ENCODE data around the gene G6PC3.

The G6PC3 gene

DNA sequence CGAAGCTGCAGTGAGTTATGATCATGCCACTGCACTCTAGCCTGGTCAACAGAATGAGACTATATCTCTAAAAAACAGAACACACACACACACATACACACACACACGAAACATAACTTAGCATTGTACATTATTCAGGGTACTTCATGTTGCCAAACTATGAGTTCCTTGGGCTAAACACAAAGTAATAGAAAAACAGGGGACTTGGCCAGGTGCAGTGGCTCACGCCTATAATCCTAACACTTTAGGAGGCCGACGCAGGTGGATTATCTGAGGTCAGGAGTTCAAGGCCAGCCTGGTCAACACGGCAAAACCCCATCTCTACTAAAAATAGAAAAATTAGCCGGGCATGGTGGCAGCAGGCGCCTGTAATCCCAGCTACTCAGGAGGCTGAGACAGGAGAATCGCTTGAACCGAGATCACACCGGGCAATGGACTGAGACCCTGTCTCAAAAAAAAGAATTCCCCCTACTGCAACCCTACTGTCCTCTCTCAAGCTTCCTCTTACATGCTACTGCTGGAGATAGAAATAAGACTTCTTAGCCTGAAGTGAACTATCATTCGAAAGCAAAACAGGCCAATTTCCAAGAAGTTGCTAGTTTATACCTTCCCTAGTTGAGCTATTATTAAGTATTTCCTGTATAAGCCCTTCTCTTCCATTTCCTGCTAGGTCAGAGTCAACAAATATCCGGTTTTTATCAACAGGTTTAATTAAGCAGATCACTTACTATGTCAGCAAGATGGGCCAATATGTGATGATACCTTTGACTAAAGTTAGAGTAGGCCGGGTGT is 11.2 kb upstream of the G6PC3 start:
- DNase-seq (ENCODE audit: low read depth), result no peak

DNA sequence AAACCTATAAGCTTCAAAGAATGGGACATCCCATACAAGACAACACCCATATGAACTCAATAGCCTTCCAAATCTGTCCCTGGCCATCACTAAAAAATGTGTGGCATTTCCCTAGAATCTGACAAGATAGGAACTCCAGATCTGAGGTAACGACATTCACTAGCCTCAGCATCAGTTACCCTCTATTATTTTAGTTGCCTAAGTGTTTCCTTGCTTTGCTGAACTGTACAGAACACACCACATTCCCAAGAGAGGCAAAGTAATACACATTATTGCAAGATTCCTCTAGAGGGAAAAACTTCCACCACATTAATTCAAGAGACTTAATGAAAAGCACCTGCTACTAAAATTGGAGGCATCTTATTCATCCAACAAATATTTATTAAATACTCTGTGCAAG is 9.1 kb upstream of the G6PC3 start:
- DNase-seq (ENCODE audit: low read depth), result no peak

DNA sequence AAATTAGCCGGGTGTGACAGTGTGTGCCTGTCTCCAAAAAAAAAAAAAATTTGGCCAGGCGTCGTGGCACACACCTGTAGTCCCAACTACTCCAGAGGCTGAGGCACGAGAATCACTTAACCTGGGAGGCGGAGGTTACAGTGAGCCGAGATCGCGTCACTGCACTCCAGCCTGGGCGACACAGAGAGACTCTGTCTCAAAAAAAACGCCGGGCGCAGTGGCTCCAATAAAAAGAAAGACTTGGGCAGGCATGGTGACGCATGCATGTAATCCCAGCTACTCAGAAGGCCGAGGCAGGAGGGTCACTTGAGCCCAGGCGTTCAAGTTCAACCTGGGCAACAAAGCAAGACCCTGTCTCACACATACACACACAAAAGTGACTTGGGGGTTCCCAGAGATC is 7.7 kb upstream of the G6PC3 start:
- no peak for DNase-seq (ENCODE audit: low read depth)

DNA sequence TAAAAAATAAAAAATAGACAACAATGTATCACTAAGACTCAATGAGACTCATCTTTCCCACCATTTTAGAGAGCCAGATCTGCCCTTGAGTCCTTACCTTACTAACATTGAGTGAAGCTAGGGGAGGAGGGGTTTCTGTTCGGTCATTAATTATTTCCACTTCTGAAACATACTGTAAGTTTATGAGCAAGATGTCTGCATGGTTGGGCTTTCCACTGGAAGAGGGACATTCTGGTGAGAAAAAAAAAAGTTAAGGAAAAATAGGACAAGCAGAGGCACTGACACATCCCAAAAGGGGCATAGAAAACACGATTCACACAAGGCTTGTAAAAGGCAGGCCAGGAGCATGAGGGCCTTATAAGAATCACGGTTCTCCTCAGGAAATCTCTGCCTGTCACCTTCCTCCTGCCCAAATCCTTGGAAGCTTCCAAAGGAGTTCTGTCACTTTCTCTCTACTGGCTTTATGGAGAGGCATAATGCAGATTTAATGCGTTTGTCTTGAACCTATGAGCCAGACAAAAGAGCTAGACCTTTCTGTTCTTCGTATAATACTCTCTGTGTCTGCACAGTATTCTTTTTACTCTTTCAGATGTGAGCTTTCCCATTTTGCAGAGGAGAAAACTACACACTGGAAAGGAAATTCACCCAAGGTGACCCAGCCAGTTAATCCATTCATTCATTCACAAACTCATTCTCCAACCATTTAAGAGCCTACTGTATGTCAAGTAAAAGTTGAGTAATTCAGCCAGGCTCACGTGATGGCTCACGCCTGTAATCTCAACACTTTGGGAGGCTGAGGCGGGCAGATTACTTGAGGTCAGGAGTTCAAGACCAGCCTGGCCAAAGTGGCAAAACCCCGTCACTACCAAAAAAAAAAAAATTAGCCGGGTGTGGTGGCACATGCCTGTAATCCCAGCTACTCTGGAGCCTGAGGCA is 6.6 kb upstream of the G6PC3 start:
- no peak for DNase-seq (ENCODE audit: low read depth)

DNA sequence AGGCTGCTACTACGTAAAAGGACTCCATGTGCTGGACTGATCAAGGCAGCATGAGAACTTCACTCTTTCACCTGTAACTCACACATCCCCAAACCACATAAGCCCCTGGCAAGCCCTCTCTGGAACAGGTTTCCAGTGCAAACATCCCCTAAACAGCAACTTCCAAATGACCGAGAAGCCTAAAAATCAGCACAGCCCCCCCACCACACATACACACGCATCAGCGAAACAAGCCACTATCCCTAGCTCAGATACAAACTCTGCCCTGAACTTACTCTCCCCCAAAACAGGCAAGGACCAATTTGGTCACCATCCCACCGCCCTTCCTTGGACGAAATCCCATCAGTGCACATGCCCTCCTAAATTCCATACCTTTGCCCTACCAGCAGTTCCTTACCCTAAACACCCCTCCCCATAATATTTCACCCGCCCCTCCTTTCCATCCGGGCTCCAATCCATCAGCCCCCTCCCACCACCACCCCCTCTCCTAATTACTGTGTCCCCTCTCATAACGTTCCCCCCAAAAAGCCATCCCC is 4.8 kb upstream of the G6PC3 start:
- DNase-seq (ENCODE audit: low read depth), result no peak

DNA sequence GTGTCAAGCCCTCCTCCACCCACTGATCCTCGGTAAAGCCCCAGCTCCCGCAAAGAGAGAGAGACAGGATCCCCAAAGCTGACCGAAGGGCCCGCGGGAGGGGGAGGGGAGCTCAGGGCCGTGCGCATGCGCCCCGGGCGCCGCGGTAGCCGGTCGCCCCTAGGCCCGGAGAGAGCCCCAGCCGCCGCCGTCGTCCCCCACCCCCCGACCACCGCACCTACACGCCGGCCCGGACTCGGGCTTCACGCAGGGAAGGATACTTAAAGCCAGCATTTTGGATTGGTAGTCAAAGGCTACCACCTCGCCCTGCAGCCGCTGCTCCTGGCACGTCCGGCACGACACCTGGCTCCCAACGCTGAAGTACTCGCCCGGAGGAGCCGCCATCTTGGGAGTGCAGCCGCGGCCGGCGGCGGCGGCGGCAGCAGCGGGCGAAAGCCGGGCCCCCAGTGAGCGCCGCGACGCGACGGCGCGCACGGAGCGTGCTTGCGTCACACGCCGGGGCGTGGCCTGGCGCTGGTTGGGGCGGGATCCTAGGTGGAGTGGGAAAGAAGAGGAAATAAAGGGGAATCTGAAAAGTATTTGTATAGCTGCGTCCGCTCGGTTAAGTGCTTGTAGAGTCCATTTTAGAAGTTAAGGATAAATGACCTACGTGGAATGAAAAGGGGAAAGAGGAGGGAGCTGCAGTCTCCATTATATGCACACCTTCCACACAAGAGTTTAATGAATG is 4.2 kb upstream of the G6PC3 start, which contains the start of gene LSM12:
TSS of gene LSM12 (minus strand) at position 468 of the 727 bp plus-strand sequence. CDS start at position 384, 84 bp downstream.
- DNase-seq (ENCODE audit: low read depth), result peak; percentile 87

DNA sequence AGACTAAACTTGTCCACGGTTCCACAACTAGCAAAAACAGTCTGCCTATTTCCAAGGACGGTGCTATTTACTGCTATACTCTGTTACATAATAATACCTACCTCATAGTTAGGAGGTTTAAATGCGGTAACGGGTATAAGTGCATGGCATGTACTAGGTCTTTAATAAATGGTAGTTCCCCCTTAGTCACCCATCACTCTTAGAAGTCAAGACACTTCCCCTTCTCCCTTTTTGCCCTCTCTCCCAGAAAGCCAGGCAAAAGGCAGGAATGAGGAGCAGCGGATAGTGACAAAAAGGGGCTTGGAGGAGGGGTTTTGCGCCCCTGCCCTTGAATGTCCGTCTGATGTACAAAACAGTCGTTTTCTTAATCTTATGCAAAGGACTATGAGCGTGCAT is 3.0 kb upstream of the G6PC3 start:
- DNase-seq (ENCODE audit: low read depth), result no peak

DNA sequence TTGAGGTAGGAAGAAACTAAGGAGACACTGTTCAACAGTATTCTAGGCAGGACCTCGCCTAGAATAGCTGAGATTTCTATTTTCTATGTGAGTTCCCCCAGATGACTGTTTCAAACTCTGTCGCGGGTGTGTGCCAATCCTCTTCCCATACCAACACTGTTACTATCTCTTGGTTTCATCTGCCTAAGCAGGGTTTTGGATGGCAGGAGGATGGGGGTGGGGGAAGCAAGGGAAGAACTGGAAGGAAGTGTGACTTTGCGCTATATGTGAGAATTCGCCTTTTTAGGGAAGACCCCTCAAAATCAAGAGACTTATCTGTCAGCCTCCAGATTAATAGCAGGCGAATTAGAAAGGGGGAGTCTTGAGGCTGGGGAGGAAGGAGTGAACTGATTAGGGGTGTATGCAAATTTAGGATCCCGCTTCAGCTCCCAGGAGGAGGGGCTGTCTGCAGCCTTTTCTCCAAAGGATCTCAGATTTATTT is 521 bp upstream of the G6PC3 start:
- no peak for DNase-seq (ENCODE audit: low read depth)

DNA sequence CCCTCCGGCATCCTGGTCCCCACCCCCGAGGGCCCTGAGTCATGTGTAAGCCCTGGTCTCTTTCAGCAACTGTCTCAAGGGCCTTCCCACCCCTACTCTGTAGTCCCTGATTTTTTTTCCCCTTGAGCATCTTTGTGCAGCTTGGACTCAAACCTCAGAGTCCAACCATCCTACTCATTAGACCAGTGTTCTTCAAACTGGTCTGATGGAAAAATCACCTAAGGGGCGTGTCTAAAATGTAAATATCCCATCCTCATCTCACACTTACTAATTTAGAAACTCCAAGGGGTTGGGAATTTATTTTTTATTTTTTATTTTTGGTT is 624 bp downstream of the G6PC3 start:
- no peak for DNase-seq (ENCODE audit: low read depth)

DNA sequence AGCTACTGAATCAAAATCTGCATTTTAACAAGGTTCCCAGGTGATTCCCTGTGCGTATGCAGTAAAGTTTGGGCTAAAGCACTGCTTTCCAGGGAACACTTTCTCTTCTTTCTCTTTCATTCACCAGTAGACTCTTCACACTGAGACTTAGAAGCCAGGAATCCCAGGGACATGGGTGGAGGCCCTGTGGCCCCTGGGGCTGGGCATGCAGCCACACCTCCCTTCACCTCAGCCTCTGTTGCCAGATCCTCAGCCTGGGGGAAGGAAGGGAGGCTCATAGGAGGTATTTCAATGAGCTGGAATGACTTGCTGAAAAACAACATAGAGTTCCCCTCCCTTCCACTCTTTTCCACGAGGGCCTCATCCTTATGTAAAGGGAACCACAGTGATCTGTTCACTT is 1.2 kb downstream of the G6PC3 start:
- DNase-seq (ENCODE audit: low read depth), result no peak

DNA sequence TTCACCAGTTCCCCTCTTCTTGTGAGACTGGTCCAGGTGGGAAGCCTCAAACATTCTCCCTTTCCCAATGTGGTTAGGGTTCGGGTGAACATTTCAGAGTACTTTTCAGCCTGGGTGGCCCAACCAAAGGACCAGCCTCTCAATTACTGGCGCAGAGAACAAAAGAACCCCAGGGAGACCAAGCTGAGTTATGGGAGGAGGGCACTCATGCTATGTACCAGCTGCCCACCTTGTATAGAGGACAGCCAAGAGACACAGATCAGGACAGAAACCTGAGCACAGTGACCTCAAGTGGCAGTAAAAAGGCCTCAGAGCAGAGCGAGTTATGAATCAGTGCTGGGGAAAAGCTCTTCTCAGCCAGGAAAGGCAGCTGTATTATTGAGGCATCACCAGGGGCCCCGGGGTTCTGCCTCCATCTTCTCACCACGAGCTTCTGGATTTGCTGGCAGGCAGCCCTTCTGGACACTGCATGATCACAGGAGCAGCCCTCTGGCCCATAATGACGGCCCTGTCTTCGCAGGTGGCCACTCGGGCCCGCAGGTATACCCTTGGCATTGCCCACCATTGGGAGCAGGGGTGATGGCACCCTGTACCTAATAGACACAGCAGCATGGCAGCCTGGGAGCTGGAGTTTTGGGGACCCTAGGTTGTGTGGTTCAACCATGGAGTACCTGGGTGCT is 3.8 kb downstream of the G6PC3 start:
- no peak for DNase-seq (ENCODE audit: low read depth)

DNA sequence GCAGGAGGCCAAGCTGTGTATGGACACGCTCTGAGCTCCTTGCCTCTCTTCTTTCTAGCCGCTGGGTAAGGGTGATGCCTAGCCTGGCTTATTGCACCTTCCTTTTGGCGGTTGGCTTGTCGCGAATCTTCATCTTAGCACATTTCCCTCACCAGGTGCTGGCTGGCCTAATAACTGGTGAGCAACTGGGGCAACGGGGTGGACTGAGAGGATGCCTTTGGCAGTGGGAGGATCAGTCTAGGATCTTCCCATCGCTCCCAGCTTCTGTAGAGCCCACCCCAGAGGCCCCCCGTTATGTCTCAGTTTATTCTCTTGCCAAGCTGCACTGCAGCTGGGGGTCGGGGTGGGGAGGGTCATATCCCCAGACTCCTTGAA is 4.4 kb downstream of the G6PC3 start:
- no peak for DNase-seq (ENCODE audit: low read depth)

DNA sequence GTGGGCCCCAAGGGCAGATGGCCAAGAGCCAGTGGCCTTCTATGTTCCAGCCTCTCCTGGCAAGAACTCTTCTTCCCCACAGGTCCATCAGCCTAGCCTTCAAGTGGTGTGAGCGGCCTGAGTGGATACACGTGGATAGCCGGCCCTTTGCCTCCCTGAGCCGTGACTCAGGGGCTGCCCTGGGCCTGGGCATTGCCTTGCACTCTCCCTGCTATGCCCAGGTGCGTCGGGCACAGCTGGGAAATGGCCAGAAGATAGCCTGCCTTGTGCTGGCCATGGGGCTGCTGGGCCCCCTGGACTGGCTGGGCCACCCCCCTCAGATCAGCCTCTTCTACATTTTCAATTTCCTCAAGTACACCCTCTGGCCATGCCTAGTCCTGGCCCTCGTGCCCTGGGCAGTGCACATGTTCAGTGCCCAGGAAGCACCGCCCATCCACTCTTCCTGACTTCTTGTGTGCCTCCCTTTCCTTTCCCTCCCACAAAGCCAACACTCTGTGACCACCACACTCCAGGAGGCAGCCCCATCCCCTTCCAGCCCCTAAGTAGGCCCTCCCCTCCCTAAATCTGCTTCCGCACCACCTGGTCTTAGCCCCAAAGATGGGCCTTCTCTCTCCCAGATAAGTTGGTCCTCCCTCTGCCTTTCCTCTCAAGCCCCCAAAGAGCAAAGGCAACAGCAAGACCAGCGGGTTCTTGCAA is 5.2 kb downstream of the G6PC3 start:
- DNase-seq (ENCODE audit: low read depth), result no peak

DNA sequence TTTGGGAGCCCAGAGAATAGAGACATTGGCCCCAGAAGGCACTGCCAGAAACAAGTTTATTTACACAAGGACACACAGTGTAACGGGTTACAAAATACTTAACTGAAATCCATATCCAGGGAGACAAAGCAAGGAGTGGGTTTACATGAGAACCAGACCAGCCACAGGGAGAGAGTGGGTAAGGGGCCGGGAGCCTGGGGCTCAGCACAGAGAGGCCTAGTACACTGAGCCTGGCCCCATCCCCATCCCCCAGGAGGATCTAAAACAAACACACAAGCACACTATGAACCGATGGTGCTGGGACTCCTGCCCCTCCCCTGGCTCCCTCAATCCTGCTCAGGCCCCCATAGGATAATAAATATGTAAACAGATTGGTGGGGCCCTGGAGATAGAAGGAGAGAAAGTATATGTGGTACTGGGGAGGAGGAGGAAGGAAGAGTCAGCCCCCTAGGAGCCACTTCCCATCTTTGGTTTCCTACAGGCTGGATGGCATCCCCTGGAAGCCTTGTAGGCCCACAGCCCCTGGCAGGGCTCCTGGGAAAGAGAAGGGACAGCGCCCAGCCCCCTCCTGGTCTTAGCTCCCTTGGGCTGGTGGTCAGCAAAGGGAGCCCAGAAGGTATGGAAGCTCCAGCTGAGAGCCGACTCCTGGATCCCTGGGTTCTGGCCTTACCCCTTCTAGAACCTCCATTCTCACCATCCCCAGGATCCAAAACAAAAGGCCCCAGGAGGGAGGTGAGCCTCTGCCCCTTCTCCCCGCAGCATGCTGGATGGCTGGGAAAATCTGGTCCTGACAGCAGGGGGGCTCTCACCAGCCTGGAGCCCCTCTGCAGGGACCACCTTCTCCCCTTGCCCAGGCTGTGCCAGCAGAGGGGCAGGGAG is 6.4 kb downstream of the G6PC3 start:
- no peak for DNase-seq (ENCODE audit: low read depth)

DNA sequence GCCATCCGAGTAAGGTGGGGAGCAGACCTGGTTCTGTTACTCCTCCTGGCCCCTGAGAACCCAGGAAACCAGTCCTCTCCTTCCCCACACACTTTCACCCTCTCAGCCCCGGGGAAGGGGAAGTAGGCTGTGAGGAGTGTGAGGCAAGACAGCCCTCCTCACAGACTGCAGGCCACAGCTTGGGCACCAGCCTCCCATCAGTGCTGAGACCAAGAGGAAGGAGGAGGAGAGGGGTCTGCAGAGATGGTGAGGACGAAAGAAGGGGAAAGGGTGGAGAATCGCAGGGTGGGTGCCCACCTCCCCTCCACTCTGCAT is 7.0 kb downstream of the G6PC3 start:
- DNase-seq (ENCODE audit: low read depth), result no peak

DNA sequence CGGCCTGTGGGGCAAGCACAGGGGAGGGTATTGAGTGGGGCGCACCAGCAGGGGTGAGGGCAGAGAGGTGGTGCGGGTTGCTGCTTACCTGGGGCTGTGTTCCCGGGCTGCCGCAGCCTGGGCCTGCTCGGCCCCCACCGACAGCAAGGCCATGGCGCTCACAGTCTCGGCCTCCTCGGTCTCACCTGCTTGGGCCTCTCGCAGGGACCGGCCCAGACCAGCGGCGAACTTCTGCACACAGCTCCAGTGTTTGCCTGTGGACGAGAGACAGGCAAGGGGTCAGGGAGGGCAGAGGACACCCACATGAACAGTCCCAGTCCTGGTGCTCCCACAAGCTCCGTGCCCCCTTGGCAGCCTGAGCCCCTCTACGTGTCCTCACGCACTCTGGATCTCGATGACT is 7.9 kb downstream of the G6PC3 start:
- DNase-seq (ENCODE audit: low read depth), result no peak

DNA sequence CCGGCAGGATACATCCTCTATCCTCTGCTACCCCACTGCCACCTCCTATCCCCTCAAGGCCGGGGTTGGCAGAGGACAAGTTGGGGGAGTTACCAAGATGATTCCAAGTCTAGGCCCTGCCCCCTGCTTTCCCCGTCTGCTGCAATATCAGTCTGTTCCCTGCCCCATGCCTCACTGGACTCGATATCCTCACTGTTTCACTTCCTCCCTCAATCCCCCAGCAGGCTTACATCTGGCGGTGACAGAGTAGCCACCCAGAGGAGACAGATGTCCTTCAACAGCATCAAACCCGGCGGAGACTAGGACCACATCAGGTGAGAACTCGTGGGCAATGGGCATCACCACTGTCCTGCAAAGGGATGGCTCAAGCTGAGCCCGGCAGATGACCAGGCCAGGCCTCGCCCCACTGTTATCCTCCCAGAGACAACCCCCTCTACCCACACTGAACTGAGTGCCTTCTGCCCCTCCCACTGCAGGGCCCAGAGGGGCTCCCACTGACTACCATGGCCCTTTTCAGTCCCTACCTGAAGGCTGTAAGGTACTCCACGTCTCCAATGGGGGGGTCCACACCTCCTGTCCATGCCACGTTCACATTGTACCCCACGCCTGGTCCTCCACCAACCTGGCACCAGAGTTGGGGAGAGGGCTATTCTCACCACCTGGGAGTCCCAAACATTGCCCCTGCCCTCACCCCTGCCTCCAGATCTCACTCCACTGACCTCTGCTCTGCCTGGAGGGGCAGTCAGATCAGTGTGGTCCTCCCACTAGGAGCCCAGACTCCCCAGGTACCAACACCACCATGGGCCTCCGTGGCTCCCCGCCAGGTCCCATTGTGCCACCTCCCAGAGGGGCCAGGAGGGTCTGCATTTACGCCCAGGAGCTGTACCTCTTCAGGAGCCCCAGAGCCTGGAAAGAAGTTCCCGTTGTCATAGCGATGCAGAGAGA is 9.6 kb downstream of the G6PC3 start:
- DNase-seq (ENCODE audit: low read depth), result no peak

DNA sequence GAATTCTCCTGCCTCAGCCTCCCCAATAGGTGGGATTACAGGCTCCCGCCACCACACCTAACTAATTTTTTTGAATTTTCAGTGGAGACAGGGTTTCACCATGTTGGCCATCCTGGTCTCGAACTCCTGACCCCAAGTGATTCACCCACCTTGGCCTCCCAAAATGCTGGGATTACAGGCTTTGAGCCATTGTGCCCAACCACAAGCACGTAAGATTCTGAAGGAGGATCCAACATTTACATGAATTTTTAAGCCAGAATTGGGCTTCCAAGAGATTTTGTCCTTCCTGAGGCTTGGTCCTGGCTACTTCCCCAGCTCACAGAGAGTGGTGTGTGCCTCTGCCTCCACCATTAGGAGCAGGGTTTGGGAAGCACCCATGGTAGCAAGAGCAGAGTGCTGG is 11.1 kb downstream of the G6PC3 start:
- no peak for DNase-seq (ENCODE audit: low read depth)
